Activated CD4-positive, alpha-beta T cell treated with anti-CD3 and anti-CD28 coated beads for 1 hour (primary cell): ENCODE data around the gene SPRTN.

Experiments used
- DNase-seq: peaks from one replicate; pipeline ENCODE4 v3.0.0-alpha.2; 2020

The SPRTN gene

GRCh38 chr1:231383159-231383860, 45.2 kb downstream of the SPRTN start:
- no peak for DNase-seq

- DNase-seq = no peak
Measured at GRCh38 chr1:231384696-231385415, 46.8 kb downstream of the SPRTN start.

DNA sequence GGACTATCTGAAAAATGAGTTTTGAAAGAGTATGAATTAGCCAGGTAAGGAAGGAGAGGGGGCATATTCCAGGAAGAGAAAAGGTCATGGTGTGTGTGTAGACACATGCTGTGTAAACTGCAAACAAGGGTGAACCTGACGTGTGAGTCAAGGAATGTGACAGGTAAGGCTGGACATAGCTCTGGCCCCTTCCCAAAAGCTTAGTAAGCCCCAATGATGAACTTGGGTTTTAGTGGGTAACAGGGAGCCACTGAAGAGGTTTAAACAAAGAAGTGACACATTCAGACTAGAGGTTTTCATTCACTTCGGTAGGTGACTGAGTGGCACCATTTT, 47.3 kb downstream of the SPRTN start:
- no peak for DNase-seq

GRCh38 chr1:231386466-231386865, 48.4 kb downstream of the SPRTN start:
- no peak for DNase-seq

DNA sequence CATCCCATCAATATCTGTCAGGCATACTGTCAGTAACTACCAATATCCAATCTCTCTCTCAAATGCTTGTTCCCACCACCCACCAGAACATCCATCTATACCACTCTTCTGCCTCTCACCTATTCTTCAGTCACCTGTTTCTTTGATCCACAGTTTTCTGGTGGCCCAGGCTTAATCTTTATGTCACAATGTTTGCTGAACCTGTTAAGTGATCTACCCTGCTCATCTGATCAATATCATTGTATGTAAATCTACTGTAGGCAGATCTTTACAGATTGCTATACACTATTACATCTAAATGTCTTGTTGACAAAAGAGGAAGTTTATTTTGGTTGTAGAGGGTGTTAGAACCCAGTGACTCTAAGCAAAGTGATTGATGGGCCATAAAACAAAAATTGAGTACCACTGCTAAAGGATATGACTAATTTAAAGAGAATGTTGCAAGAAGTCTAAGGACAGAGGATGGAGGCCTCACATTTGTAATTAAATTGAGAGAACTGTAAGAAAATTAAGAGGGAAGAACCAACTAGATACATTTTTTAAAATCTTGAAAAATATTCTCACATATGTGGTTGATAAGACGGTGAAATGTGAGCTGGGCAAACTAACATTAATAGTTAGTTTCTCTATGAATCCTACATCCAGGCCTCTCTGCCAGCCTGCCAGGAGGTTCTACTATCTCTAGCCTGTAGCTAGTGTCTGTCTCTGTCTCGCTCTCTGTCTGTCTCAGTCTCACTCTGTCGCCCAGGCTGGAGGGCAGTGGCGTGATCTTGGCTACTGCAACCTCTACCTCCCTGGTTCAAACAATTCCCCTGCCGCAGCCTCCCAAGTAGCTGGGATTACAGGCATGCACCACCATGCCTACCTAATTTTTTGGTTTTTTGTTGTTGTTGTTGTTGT, 49.9 kb downstream of the SPRTN start:
- no peak for DNase-seq

GRCh38 chr1:231390071-231390470, 52.0 kb downstream of the SPRTN start:
- DNase-seq = no peak

DNA sequence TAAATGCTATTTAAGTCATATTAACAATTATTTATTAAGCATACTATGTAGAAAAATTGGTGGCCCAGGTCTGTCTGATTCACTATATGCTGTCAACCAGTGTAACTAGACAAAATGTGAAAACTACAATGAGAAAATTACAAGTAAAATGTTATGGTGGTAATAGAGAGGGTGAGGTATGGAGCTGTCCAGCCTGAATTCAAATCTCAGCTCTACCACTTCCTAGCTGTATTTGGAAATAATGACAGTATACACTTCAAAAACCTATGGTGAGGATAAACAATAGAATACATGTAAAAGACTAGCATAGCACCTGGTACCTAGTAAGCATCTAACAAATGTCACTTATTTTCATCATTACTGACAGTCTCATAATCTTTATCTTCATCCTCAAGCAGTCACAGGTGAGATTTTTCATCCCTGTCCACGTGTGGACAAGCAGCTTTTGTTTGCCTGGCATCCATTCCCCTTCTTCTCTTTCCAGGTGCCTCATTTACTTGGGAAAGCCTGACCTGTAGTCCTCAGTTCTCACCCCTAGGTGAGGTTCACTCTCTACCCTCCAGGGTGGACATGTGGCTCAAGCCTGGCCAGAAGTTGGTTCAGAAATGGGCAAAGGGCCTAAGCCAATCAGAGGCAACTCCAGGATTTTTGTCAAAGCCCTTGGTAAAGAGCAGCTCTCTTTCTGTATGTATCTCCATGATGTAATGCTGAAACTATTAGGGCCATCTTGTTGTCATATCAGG, 54.5 kb downstream of the SPRTN start:
- DNase-seq = no peak

DNA sequence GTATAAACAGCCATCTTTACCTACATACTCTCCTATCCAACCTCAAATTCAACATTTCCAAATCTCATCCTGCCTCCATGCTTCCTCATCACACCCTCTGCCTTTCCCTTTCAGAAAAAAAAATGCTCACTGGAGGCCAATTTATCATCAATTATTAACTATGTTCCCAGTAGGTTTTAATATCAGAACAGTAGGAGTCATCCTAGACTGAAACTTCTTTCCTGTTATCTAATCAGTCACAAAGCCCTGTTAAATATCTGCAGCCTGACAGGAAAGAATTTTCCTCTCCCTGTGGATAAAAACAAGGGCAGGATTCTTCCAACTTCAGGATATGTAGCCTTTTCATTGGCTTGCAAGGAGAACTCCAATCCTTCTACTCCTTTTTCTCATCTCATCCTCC, 55.6 kb downstream of the SPRTN start:
- no peak for DNase-seq

GRCh38 chr1:231395076-231395997, 57.2 kb downstream of the SPRTN start:
- DNase-seq = no peak

GRCh38 chr1:231395998-231396390, 57.9 kb downstream of the SPRTN start:
- DNase-seq = no peak

DNA sequence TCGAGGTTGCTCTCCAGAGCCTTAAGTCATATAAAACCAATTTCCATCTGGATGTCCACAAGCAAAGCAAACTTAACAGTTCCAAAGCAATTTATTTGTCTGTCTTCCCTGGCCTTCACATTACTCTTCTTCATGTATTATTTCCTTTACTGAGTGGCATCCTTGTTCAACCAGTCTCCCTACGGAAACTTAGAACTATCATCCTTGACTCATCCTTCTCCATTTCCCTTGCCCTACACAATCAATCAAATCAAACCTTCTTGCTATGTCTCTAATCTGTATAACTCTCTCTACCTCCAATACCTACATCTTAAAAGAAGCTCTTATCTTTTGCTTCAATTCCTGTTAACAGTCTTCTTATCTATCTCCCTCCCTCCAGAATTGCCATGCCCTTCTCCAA, 58.5 kb downstream of the SPRTN start:
- DNase-seq = no peak

DNA sequence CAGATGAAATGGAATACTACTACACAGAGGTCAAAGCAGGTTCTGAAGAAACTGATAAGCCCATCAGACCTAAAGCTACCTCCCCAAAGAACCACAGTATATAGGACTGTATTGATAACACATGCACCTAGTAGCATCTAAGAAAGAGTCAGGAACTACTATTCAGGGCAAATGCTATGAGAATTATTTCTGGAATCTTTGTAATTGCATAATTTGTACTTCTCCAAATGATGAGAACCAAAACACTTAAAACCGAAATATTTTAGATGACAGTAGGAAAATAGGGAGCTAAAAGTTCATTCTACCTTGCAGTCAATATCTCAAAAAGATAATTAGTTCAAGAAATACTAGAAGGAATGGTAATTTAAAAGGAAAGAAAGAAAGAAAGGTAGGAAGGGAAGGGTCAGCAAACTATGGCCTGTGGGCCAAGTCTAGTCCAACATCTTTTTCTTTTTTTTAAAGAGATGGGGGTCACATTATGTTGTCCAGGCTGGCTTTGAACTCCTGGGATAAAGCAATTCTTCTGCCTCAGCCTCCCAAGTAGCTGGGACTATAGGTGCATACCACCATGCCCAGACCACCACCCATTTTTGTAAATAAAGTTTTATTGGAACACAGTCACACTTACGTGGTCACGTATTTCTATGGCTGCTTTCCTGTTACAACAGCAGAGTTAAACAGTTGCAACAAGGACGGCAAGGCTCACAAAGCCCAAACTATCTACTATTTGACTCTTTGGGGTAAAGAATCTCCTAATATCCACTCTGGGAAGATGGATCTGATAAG, 60.0 kb downstream of the SPRTN start:
- no peak for DNase-seq

DNA sequence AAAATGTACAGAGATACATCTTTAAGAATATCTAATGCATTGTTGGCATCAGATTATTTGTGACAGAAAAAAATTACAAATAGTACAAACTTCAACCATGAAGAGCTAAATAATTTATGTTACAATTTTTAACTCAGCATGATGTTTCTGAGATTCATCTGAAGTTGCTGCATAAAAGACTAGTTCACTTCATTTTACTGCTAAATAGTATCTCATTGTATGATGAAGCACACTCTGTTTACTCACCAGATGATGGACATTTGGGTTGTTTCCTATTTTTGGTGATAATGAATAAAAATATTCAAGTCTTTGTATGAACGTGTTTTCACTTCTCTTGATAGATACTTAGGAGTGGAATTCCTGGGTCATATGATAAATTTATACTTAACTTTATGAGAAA, 63.4 kb downstream of the SPRTN start:
- no peak for DNase-seq

- DNase-seq = no peak
Measured at GRCh38 chr1:231404318-231404717, 66.2 kb downstream of the SPRTN start.
